ENCODE measurements around the gene ZNF142. TPM values are rescaled to one million over a fixed set of nuclear protein-coding genes. Genes with fewer than 3 reads are reported as not detected.

The ZNF142 gene
- total and polyA plus RNA-seq, 4 donors: 7.2 to 29.4 (median 12.4) TPM

DNA sequence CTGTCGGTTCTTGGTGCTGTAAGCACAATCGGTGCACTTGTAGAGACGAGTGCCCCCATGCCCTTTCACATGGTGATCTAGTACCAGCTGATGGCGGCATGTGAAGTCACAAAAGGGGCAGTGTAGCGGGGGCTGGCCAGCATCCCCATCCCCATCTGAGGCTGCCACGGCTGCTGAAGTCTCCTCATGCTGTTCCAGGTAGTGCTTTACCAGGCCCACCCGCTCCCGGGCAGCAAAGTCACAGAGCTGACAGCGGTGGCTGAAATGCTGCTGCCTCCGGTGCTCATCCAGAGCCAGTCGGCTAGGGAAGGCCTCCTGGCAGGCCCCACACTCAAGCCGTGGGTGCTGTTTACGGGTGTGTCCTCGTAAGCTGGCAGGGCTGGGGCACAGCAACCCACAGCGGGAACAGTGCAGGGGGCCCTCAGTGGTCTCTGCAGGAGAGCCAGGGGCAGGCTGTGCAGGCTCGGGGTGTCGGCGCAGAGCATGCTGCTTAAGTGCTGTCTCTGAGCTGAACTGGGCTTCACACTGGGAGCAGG, 17.2 kb downstream of the ZNF142 start:
- H3K9me3 ChIP-seq (ENCODE audit: control insufficient read depth in 4 of 4, insufficient read depth in 3 of 4, low read length in 3 of 4): peaks cover 0 to 2% (median 0%) of the 10 kb centered on the region in 4 donors
- H3K27ac ChIP-seq (ENCODE audit: low read depth in 1 of 2, low read length in 1 of 2): no peak overlapping the region
- no peak overlapping the region for H3K4me3 ChIP-seq
- H3K9ac ChIP-seq (ENCODE audit: insufficient read depth in 1 of 2, low read length in 2 of 2): no peak overlapping the region
- TF ChIP-seq, protein P1, sequence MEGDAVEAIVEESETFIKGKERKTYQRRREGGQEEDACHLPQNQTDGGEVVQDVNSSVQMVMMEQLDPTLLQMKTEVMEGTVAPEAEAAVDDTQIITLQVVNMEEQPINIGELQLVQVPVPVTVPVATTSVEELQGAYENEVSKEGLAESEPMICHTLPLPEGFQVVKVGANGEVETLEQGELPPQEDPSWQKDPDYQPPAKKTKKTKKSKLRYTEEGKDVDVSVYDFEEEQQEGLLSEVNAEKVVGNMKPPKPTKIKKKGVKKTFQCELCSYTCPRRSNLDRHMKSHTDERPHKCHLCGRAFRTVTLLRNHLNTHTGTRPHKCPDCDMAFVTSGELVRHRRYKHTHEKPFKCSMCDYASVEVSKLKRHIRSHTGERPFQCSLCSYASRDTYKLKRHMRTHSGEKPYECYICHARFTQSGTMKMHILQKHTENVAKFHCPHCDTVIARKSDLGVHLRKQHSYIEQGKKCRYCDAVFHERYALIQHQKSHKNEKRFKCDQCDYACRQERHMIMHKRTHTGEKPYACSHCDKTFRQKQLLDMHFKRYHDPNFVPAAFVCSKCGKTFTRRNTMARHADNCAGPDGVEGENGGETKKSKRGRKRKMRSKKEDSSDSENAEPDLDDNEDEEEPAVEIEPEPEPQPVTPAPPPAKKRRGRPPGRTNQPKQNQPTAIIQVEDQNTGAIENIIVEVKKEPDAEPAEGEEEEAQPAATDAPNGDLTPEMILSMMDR (IDR thresholded peaks at IDR 0.05; ENCODE audit: control extremely low read depth, extremely low read depth): no peak
- 94 to 96% methylated on average over 18 of the region's 18 CpGs for WGBS, 2 donors
- H3K4me1 ChIP-seq (ENCODE audit: control insufficient read depth in 5 of 5, insufficient read depth in 5 of 5, low read length in 5 of 5): no peaks in the 10 kb centered on the region
- ATAC-seq (ENCODE audit: insufficient read depth, low FRiP score) (no peak), DNase-seq (no peak)
- H3K27me3 ChIP-seq (ENCODE audit: control insufficient read depth in 3 of 3, insufficient read depth in 3 of 3, low read length in 2 of 3): no peaks in the 10 kb centered on the region
- peaks cover 31 to 71% (median 47%) of the 10 kb centered on the region in 4 donors for H3K36me3 ChIP-seq (ENCODE audit: control insufficient read depth in 4 of 4, insufficient read depth in 4 of 4, low read length in 4 of 4)

DNA sequence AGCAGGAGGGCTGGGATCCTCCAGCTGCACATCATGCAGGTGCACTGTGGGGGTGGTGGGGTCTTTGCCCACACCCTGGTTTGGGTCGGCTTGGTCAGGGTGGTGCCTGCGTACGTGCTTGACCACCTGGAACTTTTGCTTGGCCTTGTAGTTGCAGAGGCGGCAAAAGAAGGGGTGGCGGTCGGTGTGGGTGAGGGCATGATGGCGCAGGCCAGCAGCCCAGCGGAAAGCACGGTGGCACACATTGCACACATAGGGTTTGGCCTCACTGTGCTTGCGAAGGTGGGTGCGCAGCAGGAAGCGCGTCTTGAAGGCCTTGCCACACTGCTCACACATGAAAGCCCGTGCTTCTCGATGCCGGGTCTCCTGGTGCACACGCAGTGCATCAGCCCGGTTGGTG, 21.1 kb downstream of the ZNF142 start:
- Histone ChIP-seq H3K4me3 (no peak overlapping the region), H3K27ac (ENCODE audit: low read depth in 1 of 2, low read length in 1 of 2) (no peak overlapping the region), H3K36me3 (ENCODE audit: control insufficient read depth in 4 of 4, insufficient read depth in 4 of 4, low read length in 4 of 4) (peaks cover 32 to 71% (median 52%) of the 10 kb centered on the region in 4 donors), H3K4me1 (ENCODE audit: control insufficient read depth in 5 of 5, insufficient read depth in 5 of 5, low read length in 5 of 5) (no peaks in the 10 kb centered on the region), H3K9me3 (ENCODE audit: control insufficient read depth in 4 of 4, insufficient read depth in 3 of 4, low read length in 3 of 4) (peaks cover 0 to 2% (median 0%) of the 10 kb centered on the region in 4 donors), H3K27me3 (ENCODE audit: control insufficient read depth in 3 of 3, insufficient read depth in 3 of 3, low read length in 2 of 3) (no peaks in the 10 kb centered on the region), H3K9ac (ENCODE audit: insufficient read depth in 1 of 2, low read length in 2 of 2) (no peak overlapping the region)
- no peak for DNase-seq
- ATAC-seq (ENCODE audit: insufficient read depth, low FRiP score): no peak
- WGBS, 2 donors: 97 to 98% methylated on average over 18 of the region's 18 CpGs
- TF ChIP-seq, protein P1 (IDR thresholded peaks at IDR 0.05; ENCODE audit: control extremely low read depth, extremely low read depth): no peak

DNA sequence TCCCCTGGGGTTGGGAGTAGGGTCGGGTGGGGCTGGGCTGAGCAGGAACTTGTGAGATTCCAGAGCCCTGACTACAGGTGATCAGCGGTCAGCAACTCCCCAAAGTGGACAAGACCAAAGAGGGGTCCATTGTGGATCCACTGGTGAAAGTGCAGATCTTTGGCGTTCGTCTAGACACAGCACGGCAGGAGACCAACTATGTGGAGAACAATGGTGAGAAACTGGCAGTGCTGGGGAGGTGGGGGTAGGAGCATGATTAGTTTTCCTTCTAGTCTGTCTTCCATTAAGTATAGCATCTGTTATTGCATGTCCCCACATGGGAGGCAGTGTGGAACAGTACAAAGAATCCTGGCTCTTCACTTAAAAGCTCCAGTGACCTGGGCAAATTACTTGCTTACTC, 23.7 kb downstream of the ZNF142 start:
- peaks cover 0 to 2% (median 0%) of the 10 kb centered on the region in 4 donors for H3K9me3 ChIP-seq (ENCODE audit: control insufficient read depth in 4 of 4, insufficient read depth in 3 of 4, low read length in 3 of 4)
- peaks cover 32 to 54% (median 43%) of the 10 kb centered on the region in 4 donors for H3K36me3 ChIP-seq (ENCODE audit: control insufficient read depth in 4 of 4, insufficient read depth in 4 of 4, low read length in 4 of 4)
- TF ChIP-seq, protein P1 (IDR thresholded peaks at IDR 0.05; ENCODE audit: control extremely low read depth, extremely low read depth): no peak
- WGBS, 2 donors: 94 to 95% methylated on average over 5 of the region's 5 CpGs
- no peaks in the 10 kb centered on the region for H3K4me1 ChIP-seq (ENCODE audit: control insufficient read depth in 5 of 5, insufficient read depth in 5 of 5, low read length in 5 of 5)
- ATAC-seq (ENCODE audit: insufficient read depth, low FRiP score) (no peak), DNase-seq (no peak)
- H3K27me3 ChIP-seq (ENCODE audit: control insufficient read depth in 3 of 3, insufficient read depth in 3 of 3, low read length in 2 of 3): no peaks in the 10 kb centered on the region
- no peak overlapping the region for H3K4me3 ChIP-seq
- H3K9ac ChIP-seq (ENCODE audit: insufficient read depth in 1 of 2, low read length in 2 of 2): no peak overlapping the region
- H3K27ac ChIP-seq (ENCODE audit: low read depth in 1 of 2, low read length in 1 of 2): no peak overlapping the region

DNA sequence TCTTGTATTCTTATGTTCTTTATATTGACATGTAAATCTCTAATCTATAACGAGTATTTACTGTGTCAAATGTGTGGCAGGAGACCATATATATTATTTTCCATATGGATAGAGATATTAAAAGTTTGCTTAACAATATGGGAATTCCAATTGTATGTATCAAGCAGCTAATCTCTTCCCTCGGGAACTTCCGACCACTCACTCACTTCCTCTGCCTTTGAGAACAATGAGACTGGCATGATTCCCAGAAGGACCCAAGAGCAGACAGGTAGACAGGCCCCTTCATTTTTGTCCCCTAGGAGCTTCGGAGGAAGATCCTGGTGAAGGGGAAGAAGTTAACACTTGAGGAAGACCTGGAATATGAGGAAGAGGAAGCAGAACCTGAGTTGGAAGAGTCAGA, 27.6 kb downstream of the ZNF142 start:
- H3K27ac ChIP-seq (ENCODE audit: low read depth in 1 of 2, low read length in 1 of 2): peak overlapping the region in 1 of 2 donors; percentile 4
- H3K4me1 ChIP-seq (ENCODE audit: control insufficient read depth in 5 of 5, insufficient read depth in 5 of 5, low read length in 5 of 5): no peaks in the 10 kb centered on the region
- ATAC-seq (ENCODE audit: insufficient read depth, low FRiP score) (no peak), DNase-seq (peak in 1 of 3 donors; percentile 34)
- H3K4me3 ChIP-seq: no peak overlapping the region
- 64 to 65% methylated on average over 4 of the region's 4 CpGs for WGBS, 2 donors
- peaks cover 5 to 26% (median 19%) of the 10 kb centered on the region in 4 donors for H3K36me3 ChIP-seq (ENCODE audit: control insufficient read depth in 4 of 4, insufficient read depth in 4 of 4, low read length in 4 of 4)
- H3K9ac ChIP-seq (ENCODE audit: insufficient read depth in 1 of 2, low read length in 2 of 2): no peak overlapping the region
- TF ChIP-seq, protein P1 (IDR thresholded peaks at IDR 0.05; ENCODE audit: control extremely low read depth, extremely low read depth): no peak
- H3K9me3 ChIP-seq (ENCODE audit: control insufficient read depth in 4 of 4, insufficient read depth in 3 of 4, low read length in 3 of 4): no peaks in the 10 kb centered on the region
- no peaks in the 10 kb centered on the region for H3K27me3 ChIP-seq (ENCODE audit: control insufficient read depth in 3 of 3, insufficient read depth in 3 of 3, low read length in 2 of 3)
